Measurements from ENCODE around the gene ARSB.
"Not testable (repeated sequence)": the region's sequence is repeated elsewhere in the genome, so short reads cannot be mapped to it uniquely, and the experiment has no call there.

Gene ARSB

GRCh38 chr5:78993165-78993564 lies 8.1 kb upstream of the ARSB start:
- no peak for DNase-seq

DNA sequence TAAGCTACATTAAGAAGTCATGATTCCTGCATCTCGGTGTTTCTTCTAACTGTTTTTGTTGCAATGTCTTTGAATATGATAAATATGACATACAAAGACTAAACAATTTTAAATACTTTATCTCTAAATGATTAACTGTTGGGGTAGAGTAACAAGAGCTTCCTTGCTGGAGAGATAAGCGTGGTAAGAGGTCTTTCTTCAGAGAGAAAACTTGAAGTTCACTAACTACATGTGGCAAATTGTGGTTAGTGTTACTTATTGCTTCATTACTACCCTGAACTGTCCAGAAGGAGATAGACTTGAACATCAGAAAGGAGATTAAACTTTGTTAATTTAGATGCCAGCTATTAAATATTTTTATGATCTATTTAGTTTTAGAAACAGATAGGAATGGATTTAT lies 7.0 kb upstream of the ARSB start:
- DNase-seq: no peak

- no peak for DNase-seq
These were observed 4.0 kb upstream of the ARSB start for GRCh38 chr5:78989080-78989479.

DNA sequence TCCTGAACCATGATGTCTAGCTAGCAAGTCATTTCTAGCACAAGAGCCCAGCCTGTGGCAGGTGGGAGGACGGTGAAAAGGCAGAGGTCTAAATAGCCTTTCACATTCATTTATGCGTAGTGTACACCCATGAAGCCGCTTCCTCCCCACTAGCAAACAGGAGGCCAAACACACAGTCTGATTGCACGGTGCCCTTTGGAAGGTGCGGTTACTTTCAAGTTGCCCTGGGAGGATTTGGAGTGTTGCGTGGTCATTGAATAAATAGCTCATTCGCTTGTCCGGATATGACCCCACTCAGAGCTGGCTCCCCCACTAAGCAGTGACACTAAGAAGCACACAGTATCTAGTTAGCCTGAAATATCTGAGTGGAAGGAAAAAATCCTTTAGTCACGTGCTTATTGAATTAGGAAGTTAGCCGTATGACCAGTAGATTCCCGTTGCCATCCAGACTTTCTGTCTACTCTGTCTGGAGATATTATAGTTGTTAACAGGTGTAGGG lies 664 bp upstream of the ARSB start:
- peak; percentile 61 to 65 for DNase-seq

DNA sequence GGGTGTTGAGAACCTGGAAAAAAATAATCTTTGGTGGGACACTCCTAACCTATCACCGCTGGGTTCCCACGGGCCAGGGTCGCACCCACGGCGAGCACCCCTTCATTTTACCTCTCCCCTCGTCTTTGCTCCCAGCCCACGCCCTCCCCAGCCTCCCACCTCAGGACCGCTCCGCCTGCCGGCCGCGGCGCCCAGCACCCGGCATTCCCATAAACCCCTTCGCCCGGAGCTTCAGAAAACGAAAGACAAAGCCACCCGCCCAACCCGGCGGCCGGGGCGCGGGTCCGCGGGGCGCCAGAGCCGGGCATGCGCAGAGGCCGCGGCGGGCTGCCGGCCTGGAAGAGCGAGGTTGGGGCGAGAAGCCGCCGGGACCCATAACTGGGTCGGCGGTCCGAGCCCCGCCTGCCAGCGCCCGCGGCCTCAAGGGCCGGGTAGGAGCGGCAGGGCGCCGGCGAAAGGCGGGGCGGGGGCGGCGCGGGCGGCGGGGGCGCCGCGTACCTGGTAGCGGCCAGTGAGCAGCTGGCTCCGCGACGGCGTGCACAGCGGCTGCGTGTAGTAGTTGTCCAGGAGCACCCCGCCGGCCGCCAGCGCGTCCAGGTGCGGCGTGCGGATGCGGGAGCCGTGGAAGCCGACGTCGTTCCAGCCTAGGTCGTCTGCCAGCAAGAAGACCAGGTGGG lies 533 bp downstream of the ARSB start:
- peak; percentile 79 to 84 for DNase-seq

DNA sequence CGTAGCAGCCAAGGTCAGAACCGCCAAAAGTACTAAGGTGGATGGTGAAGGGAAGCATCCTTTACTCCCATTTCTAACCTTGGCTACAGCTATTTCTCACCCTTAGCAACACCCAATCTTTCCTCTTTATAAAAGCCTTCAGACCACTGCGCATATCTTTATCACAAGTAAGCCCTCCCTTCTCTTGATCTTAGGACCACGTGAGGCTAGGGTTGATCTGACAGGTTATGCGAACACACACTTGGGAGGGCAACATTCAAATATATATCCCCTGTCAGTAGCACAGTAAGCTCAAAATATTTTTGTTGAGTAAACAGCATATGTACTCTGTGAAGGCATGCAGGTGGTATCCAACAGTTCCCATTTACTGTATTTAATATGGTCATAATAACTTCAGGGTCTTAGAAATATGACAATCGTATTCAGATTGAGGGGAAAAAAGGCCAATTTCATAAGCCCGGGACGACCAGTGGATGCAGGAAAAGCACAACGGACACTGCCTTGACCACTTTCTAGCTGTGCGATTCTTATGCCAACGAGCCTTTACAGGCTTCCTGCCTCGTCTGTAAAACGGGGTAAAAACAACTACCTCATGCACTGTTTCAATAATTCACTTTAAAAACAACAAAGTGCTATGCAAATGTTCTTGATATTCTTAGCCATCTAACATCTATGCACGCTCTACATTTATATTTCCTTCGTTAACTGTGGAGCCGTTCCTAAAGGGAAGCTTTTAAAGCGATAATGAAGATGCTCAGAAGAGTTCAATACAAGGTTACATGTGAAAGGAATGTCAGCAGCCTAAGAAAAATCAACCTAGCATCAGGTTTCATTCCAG lies 1.3 kb downstream of the ARSB start:
- DNase-seq: no peak

DNA sequence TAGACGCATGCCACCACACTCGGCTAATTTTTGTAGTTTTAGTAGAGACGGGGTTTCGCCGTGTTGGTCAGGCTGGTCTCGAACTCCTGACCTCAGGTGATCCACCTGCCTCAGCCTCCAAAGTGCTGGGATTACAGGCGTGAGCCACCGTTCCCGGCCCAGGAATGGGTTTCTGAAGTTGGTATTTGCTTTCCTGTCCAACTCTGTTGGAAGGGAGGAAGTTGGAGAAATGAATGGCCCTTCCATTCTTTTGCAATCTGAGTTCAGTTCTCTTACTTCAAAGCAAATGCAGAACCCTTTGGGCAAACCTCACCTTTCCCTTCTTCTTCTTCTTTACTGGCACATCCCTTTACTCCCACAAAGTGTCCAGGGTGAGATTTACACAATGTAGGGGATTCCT lies 1.9 kb downstream of the ARSB start:
- DNase-seq: not testable (repeated sequence)

DNA sequence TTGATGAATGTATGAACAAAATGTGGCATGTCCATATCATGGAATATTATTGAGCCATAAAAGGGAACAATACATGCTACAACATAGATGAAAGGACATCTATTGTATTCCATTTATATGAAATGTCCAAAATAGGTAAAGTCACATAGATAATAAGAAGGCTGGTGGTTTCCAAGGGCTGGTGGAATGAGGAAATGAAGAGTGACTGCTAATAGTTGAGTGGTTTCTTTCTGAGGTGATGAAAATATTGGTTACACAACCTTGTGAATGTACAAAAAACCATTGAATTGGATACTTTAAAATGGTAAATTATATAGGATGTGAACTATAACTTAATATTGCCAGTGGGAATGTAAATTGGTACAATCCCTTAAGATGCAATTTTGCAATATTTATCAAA lies 5.2 kb downstream of the ARSB start:
- DNase-seq: no peak

DNA sequence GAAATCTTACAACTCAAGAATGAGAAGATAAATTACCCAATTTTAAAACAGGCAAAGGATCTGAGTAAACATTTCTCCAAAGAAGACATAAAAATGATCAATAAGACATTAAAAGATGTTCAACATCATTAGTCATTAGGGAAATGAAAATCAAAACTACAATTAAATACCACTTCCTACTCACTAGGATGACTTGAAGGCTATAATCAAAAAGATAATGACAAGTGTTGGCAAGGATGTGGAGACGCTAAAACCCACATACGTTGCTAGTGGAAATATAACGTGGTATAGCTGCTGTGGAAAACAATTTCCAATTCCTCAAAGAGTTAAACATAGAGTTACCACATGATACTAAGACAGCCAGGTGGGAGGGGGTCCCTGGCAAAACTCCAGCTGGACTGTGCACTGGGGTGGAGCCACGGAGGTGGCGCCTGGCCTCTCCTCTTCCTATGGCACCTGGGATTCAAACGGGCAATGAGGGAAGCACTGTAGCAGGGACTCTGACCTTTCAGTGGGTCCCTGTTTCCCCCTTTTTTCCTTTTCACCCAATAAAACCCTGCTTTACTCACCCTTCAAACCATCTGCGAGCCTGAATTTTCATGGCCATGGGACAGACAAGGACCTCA lies 5.9 kb downstream of the ARSB start:
- no peak for DNase-seq

DNA sequence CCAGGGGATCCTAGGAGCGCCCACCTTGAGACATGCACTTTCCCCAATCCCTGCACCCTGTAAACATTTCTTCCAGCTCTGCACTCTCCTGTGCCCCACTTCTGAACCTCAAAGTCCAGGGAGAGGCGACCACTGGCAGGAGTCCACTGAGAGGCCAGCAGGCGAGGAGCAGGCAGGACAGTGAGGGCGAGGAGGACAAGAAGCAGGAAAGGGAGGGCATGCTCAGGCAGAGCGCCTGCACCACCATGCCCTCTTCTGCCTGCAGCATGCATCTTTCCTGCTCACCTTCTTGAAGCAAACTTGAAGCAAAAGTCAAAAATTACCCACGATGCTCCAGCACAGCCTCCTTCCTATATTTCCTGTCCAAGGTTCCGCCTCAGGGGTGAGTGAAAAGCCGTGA lies 10.1 kb downstream of the ARSB start:
- DNase-seq: no peak

GRCh38 chr5:78974601-78975000 lies 10.5 kb downstream of the ARSB start:
- no peak for DNase-seq

DNA sequence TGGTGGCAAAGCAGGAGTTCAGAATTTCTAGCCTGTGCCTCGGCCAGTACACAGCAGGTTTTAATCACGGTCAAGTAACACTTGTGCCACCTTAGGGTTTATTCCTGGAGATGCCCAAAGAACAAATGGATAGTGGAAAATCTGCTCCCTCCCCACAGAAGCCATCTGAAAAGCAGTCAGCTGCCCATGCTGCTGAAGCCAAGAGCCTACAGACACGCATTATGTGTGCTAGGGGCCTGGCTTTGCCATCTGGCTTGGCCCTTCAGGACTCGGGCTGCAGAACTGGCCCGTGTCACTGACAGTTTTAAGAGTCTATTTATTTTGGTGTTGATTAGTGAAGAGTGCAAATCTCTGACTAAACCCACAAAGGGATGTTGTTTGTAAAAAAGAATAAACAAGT lies 11.1 kb downstream of the ARSB start:
- no peak for DNase-seq

- DNase-seq: no peak
These were observed 12.3 kb downstream of the ARSB start for GRCh38 chr5:78972654-78973428.

DNA sequence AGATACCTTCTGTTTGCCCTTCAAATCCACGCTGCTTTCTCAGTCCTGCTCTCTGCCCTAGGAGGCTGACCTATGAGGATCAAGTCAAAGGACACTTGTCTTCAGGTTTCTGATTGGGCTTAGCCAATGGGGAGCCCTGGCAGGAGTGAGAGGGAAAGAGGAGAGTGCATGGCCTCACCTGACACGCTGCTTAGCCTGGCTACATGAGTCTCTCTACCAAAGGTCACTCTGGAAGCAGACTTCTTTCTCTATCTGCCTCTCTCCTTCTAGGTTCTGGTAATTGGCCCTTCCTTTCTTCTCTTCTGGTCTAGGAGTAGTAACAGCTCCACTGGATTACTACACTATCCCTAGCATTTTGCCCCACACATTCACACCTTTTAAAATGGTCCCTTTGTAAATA lies 13.1 kb downstream of the ARSB start:
- DNase-seq: no peak

DNA sequence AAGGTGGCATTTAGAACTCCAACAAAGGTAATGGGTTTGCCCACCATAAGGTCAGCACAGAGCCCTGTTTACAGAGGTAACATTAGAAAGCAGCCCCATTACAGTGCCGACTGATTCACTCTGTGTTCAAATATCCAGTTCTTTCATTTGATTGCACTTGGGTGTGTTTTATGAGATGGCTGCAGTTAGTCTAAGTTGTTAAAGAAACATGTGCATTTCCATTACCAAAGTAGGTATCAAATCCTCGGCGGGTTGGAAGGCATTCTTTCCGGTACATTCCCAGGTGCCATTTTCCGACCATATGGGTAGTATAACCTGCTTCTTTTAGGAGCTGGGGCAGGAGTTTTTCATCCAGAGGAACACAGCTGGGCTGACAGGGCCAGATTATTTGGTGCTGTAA lies 16.3 kb downstream of the ARSB start:
- no peak for DNase-seq

GRCh38 chr5:78964889-78965288 lies 20.2 kb downstream of the ARSB start:
- no peak for DNase-seq

GRCh38 chr5:78961743-78962142 lies 23.4 kb downstream of the ARSB start:
- DNase-seq: no peak

DNA sequence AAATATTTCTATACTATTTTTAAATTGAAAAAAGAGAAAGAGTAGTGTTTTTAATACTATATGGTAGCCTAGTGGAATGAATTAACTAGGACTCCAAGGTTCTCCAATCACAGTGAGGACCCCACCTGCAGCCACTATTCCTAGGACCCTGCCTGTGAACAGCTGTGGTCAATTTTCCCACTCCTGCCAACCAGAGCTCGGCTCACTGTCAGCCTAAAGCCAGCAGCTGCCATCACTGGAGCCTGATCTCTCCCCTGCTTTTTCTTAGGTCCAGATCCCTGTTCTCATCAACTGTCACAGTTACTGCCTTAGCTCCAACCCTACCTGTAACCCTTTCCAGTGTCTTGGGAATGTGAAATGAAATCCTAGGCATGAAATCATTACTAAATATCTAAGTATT lies 25.3 kb downstream of the ARSB start:
- DNase-seq: no peak

- no peak for DNase-seq
These were observed 26.3 kb downstream of the ARSB start for GRCh38 chr5:78958672-78959445.

DNA sequence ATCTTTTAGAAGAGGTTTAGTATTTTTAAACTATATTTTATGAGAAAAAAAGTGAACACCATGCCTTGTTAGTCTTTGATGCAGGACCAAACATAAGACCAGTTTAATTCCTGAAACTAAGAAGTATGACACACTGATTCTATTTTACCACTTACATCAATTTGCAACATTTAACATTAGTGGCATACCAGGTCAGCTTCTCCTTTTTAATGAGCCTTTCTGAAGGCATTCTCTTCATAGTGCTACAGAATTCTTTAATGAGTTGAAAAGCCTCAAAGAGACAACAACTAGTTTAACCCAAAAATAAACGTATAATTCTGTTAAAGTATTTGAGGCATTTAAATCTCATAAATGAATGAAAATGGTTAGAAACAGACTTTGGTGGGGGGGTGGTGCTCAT lies 28.2 kb downstream of the ARSB start:
- no peak for DNase-seq

- no peak for DNase-seq
These were observed 31.9 kb downstream of the ARSB start for GRCh38 chr5:78953092-78953800.

GRCh38 chr5:78930721-78931120 lies 54.4 kb downstream of the ARSB start:
- DNase-seq: no peak

All from stimulated activated CD4-positive, alpha-beta T cell treated with anti-CD3 and anti-CD28 coated beads, Interleukin-2, amount 100 ng/mL, for 24 hours (primary cell).